Right atrium auricular region (tissue), 2 donors: ENCODE results near the gene CYP1A1. TPM values are rescaled to one million over a fixed set of nuclear protein-coding genes. Genes with fewer than 3 reads are reported as not detected.

Experiments used
- DNase-seq: peaks from one replicate; pipeline ENCODE4 v3.0.0-alpha.2; 2019; ENCODE audit warnings: low spot score
- H3K27ac ChIP-seq, 2 donors: fragments of 200-600 bp; sonication (generic); 1 replicate in 1 of 2; 2 replicates in 1 of 2; pipeline ENCODE4 v1.5.1; 2016 to 2019
- H3K27me3 ChIP-seq, 2 donors: fragments of 200-600 bp; sonication (generic); one replicate each; pipeline versions ENCODE4 v1.5.1 to v1.6.0; 2017 to 2019
- H3K36me3 ChIP-seq: fragments of 200-600 bp; sonication (generic); one replicate; pipeline ENCODE4 v1.5.1; 2016
- H3K4me1 ChIP-seq, 2 donors: fragments of 200-600 bp; sonication (generic); one replicate each; pipeline versions ENCODE4 v1.5.1 to v1.6.0; 2017 to 2019
- H3K4me3 ChIP-seq, 2 donors: fragments of 200-600 bp; sonication (generic); 1 replicate in 1 of 2; 2 replicates in 1 of 2; pipeline ENCODE4 v1.5.1; 2017 to 2019; ENCODE audit warnings: mild to moderate bottlenecking in 1 of 2, moderate library complexity in 1 of 2
- H3K9me3 ChIP-seq, 2 donors: fragments of 200-600 bp; sonication (generic); one replicate each; pipeline ENCODE4 v1.5.1; 2019
- CTCF ChIP-seq, 2 donors: fragments of 200-600 bp; sonication (generic); IDR thresholded peaks; one replicate each; pipeline ENCODE4 v1.5.1; 2019; ENCODE audit warnings: antibody characterized with exemption in 2 of 2
- total RNA-seq, 2 donors: library from RNA; depleted of rRNA; stranded (reverse); fragments of >200 nt; gene quantifications; one replicate each; pipeline ENCODE4 v1.1.0, GENCODE V29; 2016

CYP1A1 gene
- total RNA-seq, 2 donors from 2014 or later: 1.0 TPM; not detected in 1

GRCh38 chr15:74696398-74696729, 29.0 kb downstream of the CYP1A1 start:
- no peak for TF ChIP-seq CTCF (IDR thresholded peaks at IDR 0.05)
- H3K36me3 ChIP-seq: no peaks in the 10 kb centered on the region
- no peak for DNase-seq
- no peaks in the 10 kb centered on the region for H3K27me3 ChIP-seq
- H3K4me3 ChIP-seq: peak overlapping the region; percentile 62 to 88
- H3K9me3 ChIP-seq: no peaks in the 10 kb centered on the region
- H3K27ac ChIP-seq: peak overlapping the region; percentile 71 to 88
- H3K4me1 ChIP-seq: peaks cover 0 to 22% of the 10 kb centered on the region in 2 donors

GRCh38 chr15:74695597-74696397, 29.5 kb downstream of the CYP1A1 start, which contains the start of gene EDC3:
EDC3 (minus strand) TSS chr15:74696024; CDS start chr15:74675124, 20,900 bp downstream.
- TF ChIP-seq CTCF (IDR thresholded peaks at IDR 0.05): peak in 1 of 2 donors; percentile 14
- no peaks in the 10 kb centered on the region for H3K27me3 ChIP-seq
- peak within 1 kb of the TSS; percentile 62 to 88 for H3K4me3 ChIP-seq
- no peaks in the 10 kb centered on the region for H3K36me3 ChIP-seq
- H3K9me3 ChIP-seq: no peaks in the 10 kb centered on the region
- H3K27ac ChIP-seq: peak within 1 kb of the TSS; percentile 71 to 88
- peaks cover 0 to 22% of the 10 kb centered on the region in 2 donors for H3K4me1 ChIP-seq
- peak; percentile 77 for DNase-seq

DNA sequence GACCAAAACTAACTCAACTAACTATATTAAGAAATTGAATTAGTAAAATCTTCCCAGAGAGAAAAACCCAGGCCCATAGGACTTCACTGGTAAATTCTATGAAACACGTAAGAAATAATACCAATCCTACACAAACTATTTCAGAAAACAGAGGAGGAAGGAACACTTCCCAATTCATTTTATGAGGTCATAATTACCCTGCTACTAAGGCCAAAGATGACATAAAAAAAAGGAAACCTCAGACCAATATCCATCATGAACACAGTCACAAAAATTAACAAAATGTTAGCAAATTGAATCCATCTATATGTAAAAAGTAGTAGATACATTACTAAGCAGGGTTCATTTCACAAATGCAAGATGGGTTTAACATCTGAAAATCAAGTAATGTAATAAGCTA, 33.0 kb downstream of the CYP1A1 start:
- peaks cover 0 to 22% of the 10 kb centered on the region in 2 donors for H3K4me1 ChIP-seq
- no peak overlapping the region for H3K27ac ChIP-seq
- no peaks in the 10 kb centered on the region for H3K27me3 ChIP-seq
- DNase-seq: no peak
- no peak overlapping the region for H3K4me3 ChIP-seq
- H3K9me3 ChIP-seq: no peaks in the 10 kb centered on the region
- no peaks in the 10 kb centered on the region for H3K36me3 ChIP-seq
- TF ChIP-seq CTCF (IDR thresholded peaks at IDR 0.05): no peak

- Histone ChIP-seq H3K27ac (no peak overlapping the region), H3K4me1 (no peaks in the 10 kb centered on the region), H3K36me3 (peaks cover 26% of the 10 kb centered on the region), H3K4me3 (no peak overlapping the region), H3K27me3 (no peaks in the 10 kb centered on the region), H3K9me3 (peaks cover 0 to 6% of the 10 kb centered on the region in 2 donors)
- TF ChIP-seq CTCF (IDR thresholded peaks at IDR 0.05): no peak
- DNase-seq: no peak
Observed at GRCh38 chr15:74683758-74684157, 41.6 kb downstream of the CYP1A1 start.

GRCh38 chr15:74682954-74683353, 42.4 kb downstream of the CYP1A1 start:
- H3K4me1 ChIP-seq: no peaks in the 10 kb centered on the region
- DNase-seq: no peak
- no peaks in the 10 kb centered on the region for H3K27me3 ChIP-seq
- TF ChIP-seq CTCF (IDR thresholded peaks at IDR 0.05): no peak
- peaks cover 0 to 6% of the 10 kb centered on the region in 2 donors for H3K9me3 ChIP-seq
- H3K4me3 ChIP-seq: no peak overlapping the region
- peaks cover 26% of the 10 kb centered on the region for H3K36me3 ChIP-seq
- no peak overlapping the region for H3K27ac ChIP-seq
